ENCODE results near the gene TRPV6.

Gene TRPV6

GRCh38 chr7:142827951-142828500 is 57.5 kb downstream of the TRPV6 start:
- no peak for TF ChIP-seq ZFP3 (CRISPR knock-in tag; IDR thresholded peaks at IDR 0.05)
- TF ChIP-seq PATZ1 (CRISPR knock-in tag; IDR thresholded peaks at IDR 0.05; ENCODE audit: borderline replicate concordance) = no peak
- no peak for TF ChIP-seq ISL1 (CRISPR knock-in tag; IDR thresholded peaks at IDR 0.05)
- no peak for TF ChIP-seq RARB (CRISPR knock-in tag; IDR thresholded peaks at IDR 0.05)
- TF ChIP-seq OSR1 (CRISPR knock-in tag; IDR thresholded peaks at IDR 0.05) = no peak
- TF ChIP-seq CSRNP3 (CRISPR knock-in tag; IDR thresholded peaks at IDR 0.05) = no peak
- TF ChIP-seq TCF4 (CRISPR knock-in tag; IDR thresholded peaks at IDR 0.05; ENCODE audit: borderline replicate concordance) = no peak
- no peak for TF ChIP-seq POU6F1 (CRISPR knock-in tag; IDR thresholded peaks at IDR 0.05; ENCODE audit: borderline replicate concordance, low read depth)
- no peak for ATAC-seq

GRCh38 chr7:142822714-142823113 is 62.8 kb downstream of the TRPV6 start:
- ATAC-seq = no peak
- TF ChIP-seq ZNF565 (CRISPR knock-in tag; conservative IDR thresholded peaks at IDR 0.05; ENCODE audit: low read depth) = no peak

All from SK-N-SH treated with all-trans-retinoic acid at 6 μM for 48 hours (cell line).